Ishikawa (cell line): Measurements from ENCODE around the gene RSPH9.

Experiments
- CREB1 ChIP-seq: IDR thresholded peaks from 2 replicates; pipeline ENCODE4 v1.6.1; 2012; ENCODE audit warnings: low read depth
- TCF12 ChIP-seq: IDR thresholded peaks from 2 replicates; pipeline ENCODE4 v1.6.1; 2012; ENCODE audit warnings: low read depth
- TEAD4 ChIP-seq: IDR thresholded peaks from 2 replicates; pipeline ENCODE4 v1.6.1; 2012
- YY1 ChIP-seq: IDR thresholded peaks from 2 replicates; pipeline ENCODE4 v1.6.1; 2012; ENCODE audit warnings: low read depth
- TF ChIP-seq, protein P1 (sequence below): IDR thresholded peaks from 2 replicates; pipeline ENCODE4 v1.6.1; 2012; ENCODE audit warnings: low read depth, mild to moderate bottlenecking
- TF ChIP-seq, protein P2 (sequence below): IDR thresholded peaks from 2 replicates; pipeline ENCODE4 v1.6.1; 2012

DNA sequence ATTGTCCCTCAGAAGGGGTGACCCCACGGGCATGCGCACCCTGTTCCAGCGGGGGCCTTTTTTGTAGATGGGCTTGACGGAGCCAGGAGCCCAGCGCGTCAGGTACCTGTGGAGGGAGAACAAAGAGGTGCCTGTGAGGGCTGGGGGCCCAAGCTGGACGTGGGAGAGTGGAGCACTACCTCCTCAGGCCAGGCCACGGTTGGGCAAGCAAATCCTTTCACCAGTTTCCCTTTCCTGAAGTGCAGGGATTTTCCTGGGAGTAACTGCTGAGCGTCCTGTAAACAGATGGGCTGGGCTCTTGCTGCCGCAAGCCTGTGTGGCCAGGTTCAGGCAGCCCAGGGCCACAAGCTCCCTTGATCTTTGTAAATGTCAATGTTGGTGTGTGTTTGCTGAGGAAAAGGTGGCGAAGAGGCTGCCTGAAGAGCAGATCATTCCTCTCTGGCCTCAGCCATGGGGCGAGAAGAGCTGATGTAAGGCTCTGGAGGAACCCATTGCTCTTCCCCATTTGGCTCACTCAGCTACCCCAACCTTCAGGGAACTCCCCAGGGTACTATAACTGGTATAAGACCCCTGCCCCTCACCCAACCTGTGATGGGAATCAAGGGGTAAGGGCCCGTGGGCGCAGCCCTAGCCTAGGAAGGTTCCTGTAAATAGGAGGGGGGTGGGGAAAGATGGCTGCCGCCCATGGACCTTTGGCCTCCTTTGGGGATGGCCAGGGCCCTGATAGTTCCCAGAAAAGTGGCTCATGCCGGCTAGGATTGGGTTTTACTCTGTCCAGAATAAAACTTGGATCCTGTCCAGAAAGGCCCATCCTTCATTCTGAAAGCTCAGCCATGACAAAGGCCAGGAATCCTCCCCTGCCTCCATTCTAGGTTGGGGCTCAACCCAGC is 27.2 kb downstream of the RSPH9 start:
- no peak for TF ChIP-seq TEAD4
- TF ChIP-seq CREB1, result no peak
- TF ChIP-seq YY1, result no peak
- TF ChIP-seq TCF12, result no peak
- TF ChIP-seq, protein P1, sequence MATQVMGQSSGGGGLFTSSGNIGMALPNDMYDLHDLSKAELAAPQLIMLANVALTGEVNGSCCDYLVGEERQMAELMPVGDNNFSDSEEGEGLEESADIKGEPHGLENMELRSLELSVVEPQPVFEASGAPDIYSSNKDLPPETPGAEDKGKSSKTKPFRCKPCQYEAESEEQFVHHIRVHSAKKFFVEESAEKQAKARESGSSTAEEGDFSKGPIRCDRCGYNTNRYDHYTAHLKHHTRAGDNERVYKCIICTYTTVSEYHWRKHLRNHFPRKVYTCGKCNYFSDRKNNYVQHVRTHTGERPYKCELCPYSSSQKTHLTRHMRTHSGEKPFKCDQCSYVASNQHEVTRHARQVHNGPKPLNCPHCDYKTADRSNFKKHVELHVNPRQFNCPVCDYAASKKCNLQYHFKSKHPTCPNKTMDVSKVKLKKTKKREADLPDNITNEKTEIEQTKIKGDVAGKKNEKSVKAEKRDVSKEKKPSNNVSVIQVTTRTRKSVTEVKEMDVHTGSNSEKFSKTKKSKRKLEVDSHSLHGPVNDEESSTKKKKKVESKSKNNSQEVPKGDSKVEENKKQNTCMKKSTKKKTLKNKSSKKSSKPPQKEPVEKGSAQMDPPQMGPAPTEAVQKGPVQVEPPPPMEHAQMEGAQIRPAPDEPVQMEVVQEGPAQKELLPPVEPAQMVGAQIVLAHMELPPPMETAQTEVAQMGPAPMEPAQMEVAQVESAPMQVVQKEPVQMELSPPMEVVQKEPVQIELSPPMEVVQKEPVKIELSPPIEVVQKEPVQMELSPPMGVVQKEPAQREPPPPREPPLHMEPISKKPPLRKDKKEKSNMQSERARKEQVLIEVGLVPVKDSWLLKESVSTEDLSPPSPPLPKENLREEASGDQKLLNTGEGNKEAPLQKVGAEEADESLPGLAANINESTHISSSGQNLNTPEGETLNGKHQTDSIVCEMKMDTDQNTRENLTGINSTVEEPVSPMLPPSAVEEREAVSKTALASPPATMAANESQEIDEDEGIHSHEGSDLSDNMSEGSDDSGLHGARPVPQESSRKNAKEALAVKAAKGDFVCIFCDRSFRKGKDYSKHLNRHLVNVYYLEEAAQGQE, result no peak
- TF ChIP-seq, protein P2, sequence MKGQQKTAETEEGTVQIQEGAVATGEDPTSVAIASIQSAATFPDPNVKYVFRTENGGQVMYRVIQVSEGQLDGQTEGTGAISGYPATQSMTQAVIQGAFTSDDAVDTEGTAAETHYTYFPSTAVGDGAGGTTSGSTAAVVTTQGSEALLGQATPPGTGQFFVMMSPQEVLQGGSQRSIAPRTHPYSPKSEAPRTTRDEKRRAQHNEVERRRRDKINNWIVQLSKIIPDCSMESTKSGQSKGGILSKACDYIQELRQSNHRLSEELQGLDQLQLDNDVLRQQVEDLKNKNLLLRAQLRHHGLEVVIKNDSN, result no peak
